Activated CD4-positive, alpha-beta memory T cell treated with anti-CD3 and anti-CD28 coated beads for 36 hours (primary cell): ENCODE measurements around the gene MLXIP. TPM values are rescaled to one million over a fixed set of nuclear protein-coding genes. Genes with fewer than 3 reads are reported as not detected.

Source experiments
- CTCF ChIA-PET: fragments of 350-600 bp; sonication (Branson Sonifier 250); formaldehyde crosslinking; loops from one replicate; lab custom pipeline; 2021; ENCODE audit warnings: antibody characterized with exemption, inconsistent platforms; lab: Charles Lee
- POLR2A ChIA-PET: fragments of 350-600 bp; sonication (Branson Sonifier 250); formaldehyde crosslinking; loops from one replicate; lab custom pipeline; 2021; ENCODE audit warnings: antibody characterized with exemption; lab: Charles Lee
- DNase-seq: peaks from one replicate; pipeline ENCODE4 v3.0.0-alpha.2; 2020
- H3K27ac Mint-ChIP-seq: one replicate; pipeline ENCODE4 v1.8.0; 2021; ENCODE audit warnings: mixed read lengths
- H3K27me3 Mint-ChIP-seq: one replicate; pipeline ENCODE4 v1.8.0; 2021; ENCODE audit warnings: mixed read lengths
- H3K36me3 Mint-ChIP-seq: one replicate; pipeline ENCODE4 v1.8.0; 2021; ENCODE audit warnings: mixed read lengths
- H3K4me1 Mint-ChIP-seq: one replicate; pipeline ENCODE4 v1.8.0; 2021; ENCODE audit warnings: low read depth, mixed read lengths
- H3K4me3 Mint-ChIP-seq: one replicate; pipeline ENCODE4 v1.8.0; 2021; ENCODE audit warnings: mild to moderate bottlenecking, mixed read lengths
- H3K9me3 Mint-ChIP-seq: one replicate; pipeline ENCODE4 v1.8.0; 2021; ENCODE audit warnings: mixed read lengths
- intact Hi-C: fragments of 100-400 bp; cut with micrococcal nuclease; formaldehyde crosslinking; loops from one replicate; pipeline ENCODE4 v1.15.1; 2023
- total RNA-seq, 2 experiments: library from RNA; stranded (reverse); gene quantifications; one replicate each; pipeline ENCODE4 v1.2.3, GENCODE V29; 2021

MLXIP gene
- total RNA-seq, 2 experiments from 2014 or later, result 17.5 to 19.6 TPM

GRCh38 chr12:122133192-122133950 lies 54.8 kb downstream of the MLXIP start:
- Mint-ChIP-seq H3K4me1 (no peaks in the 10 kb centered on the region), H3K9me3 (no peaks in the 10 kb centered on the region), H3K4me3 (no peak overlapping the region), H3K27me3 (no peaks in the 10 kb centered on the region), H3K27ac (no peak overlapping the region), H3K36me3 (peaks cover 11% of the 10 kb centered on the region)
- DNase-seq, result no peak
- ChIA-PET CTCF (interaction anchor here (1.6 to 6.0 kb wide), 4 partner anchors 10 to 78 kb away, joined by 5 to 71 read pairs (median 17); no protein-coding TSS in a partner anchor), POLR2A (no interaction called here)
- intact Hi-C loops, result loop anchor here (5.0 kb wide), 1 partner anchor 224 kb away; no protein-coding TSS in a partner anchor

GRCh38 chr12:122135437-122136031 lies 57.0 kb downstream of the MLXIP start:
- DNase-seq, result no peak
- ChIA-PET POLR2A (no interaction called here), CTCF (no interaction called here)
- H3K36me3 Mint-ChIP-seq, result peaks cover 12% of the 10 kb centered on the region
- no peaks in the 10 kb centered on the region for H3K4me1 Mint-ChIP-seq
- no peak overlapping the region for H3K27ac Mint-ChIP-seq
- intact Hi-C loops, result no loop called here
- H3K4me3 Mint-ChIP-seq, result no peak overlapping the region
- no peaks in the 10 kb centered on the region for H3K9me3 Mint-ChIP-seq
- H3K27me3 Mint-ChIP-seq, result no peaks in the 10 kb centered on the region

- ChIA-PET CTCF (no interaction called here), POLR2A (no interaction called here)
- intact Hi-C loops, result no loop called here
Observed at GRCh38 chr12:122137229-122137628, 58.7 kb downstream of the MLXIP start.

GRCh38 chr12:122137681-122138080 lies 59.1 kb downstream of the MLXIP start:
- CTCF ChIA-PET, result interaction anchor here (1.2 to 1.3 kb wide), 2 partner anchors 28 to 53 kb away, joined by 4 to 5 read pairs; no protein-coding TSS in a partner anchor

More at GRCh38 chr12:122137229-122137628, 58.7 kb downstream of the MLXIP start:
- Mint-ChIP-seq H3K36me3 (peaks cover 12% of the 10 kb centered on the region), H3K4me1 (no peaks in the 10 kb centered on the region), H3K27me3 (no peaks in the 10 kb centered on the region), H3K4me3 (no peak overlapping the region), H3K9me3 (no peaks in the 10 kb centered on the region), H3K27ac (no peak overlapping the region)
- DNase-seq, result no peak

GRCh38 chr12:122138181-122138580 lies 59.6 kb downstream of the MLXIP start:
- Mint-ChIP-seq H3K4me1 (no peaks in the 10 kb centered on the region), H3K4me3 (no peak overlapping the region)

More at GRCh38 chr12:122137681-122138080, 59.1 kb downstream of the MLXIP start:
- Mint-ChIP-seq H3K27me3 (no peaks in the 10 kb centered on the region), H3K4me3 (no peak overlapping the region), H3K4me1 (no peaks in the 10 kb centered on the region), H3K9me3 (no peaks in the 10 kb centered on the region), H3K27ac (no peak overlapping the region), H3K36me3 (peaks cover 12% of the 10 kb centered on the region)
- intact Hi-C loops, result no loop called here
- DNase-seq, result no peak
- POLR2A ChIA-PET, result no interaction called here

GRCh38 chr12:122138616-122139015 lies 60.1 kb downstream of the MLXIP start:
- no peak for DNase-seq
- intact Hi-C loops, result no loop called here
- H3K9me3 Mint-ChIP-seq, result no peaks in the 10 kb centered on the region
- H3K36me3 Mint-ChIP-seq, result peaks cover 12% of the 10 kb centered on the region
- no peak overlapping the region for H3K27ac Mint-ChIP-seq
- ChIA-PET CTCF (interaction anchor here (1.2 to 1.3 kb wide), 2 partner anchors 27 to 52 kb away, joined by 4 to 5 read pairs; no protein-coding TSS in a partner anchor), POLR2A (interaction anchor here (0.5 kb wide), 1 partner anchor 154 kb away, joined by 3 read pairs; no protein-coding TSS in a partner anchor)
- H3K4me1 Mint-ChIP-seq, result no peaks in the 10 kb centered on the region
- no peaks in the 10 kb centered on the region for H3K27me3 Mint-ChIP-seq
- H3K4me3 Mint-ChIP-seq, result no peak overlapping the region

More at GRCh38 chr12:122138181-122138580, 59.6 kb downstream of the MLXIP start:
- Mint-ChIP-seq H3K9me3 (no peaks in the 10 kb centered on the region), H3K36me3 (peaks cover 12% of the 10 kb centered on the region), H3K27me3 (no peaks in the 10 kb centered on the region), H3K27ac (no peak overlapping the region)
- POLR2A ChIA-PET, result interaction anchor here (0.5 kb wide), 1 partner anchor 154 kb away, joined by 3 read pairs; no protein-coding TSS in a partner anchor
- CTCF ChIA-PET, result interaction anchor here (1.2 to 1.3 kb wide), 2 partner anchors 28 to 53 kb away, joined by 4 to 5 read pairs; no protein-coding TSS in a partner anchor
- DNase-seq, result no peak
- intact Hi-C loops, result no loop called here

- no peaks in the 10 kb centered on the region for H3K4me1 Mint-ChIP-seq
- ChIA-PET POLR2A (no interaction called here), CTCF (no interaction called here)
- no peak overlapping the region for H3K27ac Mint-ChIP-seq
- H3K27me3 Mint-ChIP-seq, result no peaks in the 10 kb centered on the region
- DNase-seq, result no peak
- peaks cover 11% of the 10 kb centered on the region for H3K36me3 Mint-ChIP-seq
- intact Hi-C loops, result no loop called here
- no peaks in the 10 kb centered on the region for H3K9me3 Mint-ChIP-seq
- no peak overlapping the region for H3K4me3 Mint-ChIP-seq
Observed at GRCh38 chr12:122139266-122139665, 60.7 kb downstream of the MLXIP start.

GRCh38 chr12:122139941-122140340 lies 61.4 kb downstream of the MLXIP start:
- no peaks in the 10 kb centered on the region for H3K27me3 Mint-ChIP-seq
- no peak for DNase-seq
- POLR2A ChIA-PET, result no interaction called here
- H3K36me3 Mint-ChIP-seq, result peaks cover 10% of the 10 kb centered on the region
- no peak overlapping the region for H3K27ac Mint-ChIP-seq
- no peak overlapping the region for H3K4me3 Mint-ChIP-seq
- no peaks in the 10 kb centered on the region for H3K4me1 Mint-ChIP-seq
- CTCF ChIA-PET, result no interaction called here
- intact Hi-C loops, result no loop called here
- H3K9me3 Mint-ChIP-seq, result no peaks in the 10 kb centered on the region

GRCh38 chr12:122140467-122141257 lies 62.1 kb downstream of the MLXIP start:
- Mint-ChIP-seq H3K4me3 (no peak overlapping the region), H3K27me3 (no peaks in the 10 kb centered on the region), H3K36me3 (peaks cover 7% of the 10 kb centered on the region), H3K27ac (no peak overlapping the region), H3K9me3 (no peaks in the 10 kb centered on the region), H3K4me1 (no peaks in the 10 kb centered on the region)
- no peak for DNase-seq
- ChIA-PET POLR2A (interaction anchor here (0.6 kb wide), 1 partner anchor 76 kb away, joined by 3 read pairs; no protein-coding TSS in a partner anchor), CTCF (interaction anchor here (1.0 kb wide), 1 partner anchor 17 kb away, joined by 4 read pairs; no protein-coding TSS in a partner anchor)
- intact Hi-C loops, result no loop called here

- no peaks in the 10 kb centered on the region for H3K27me3 Mint-ChIP-seq
- no peak overlapping the region for H3K4me3 Mint-ChIP-seq
- ChIA-PET CTCF (interaction anchor here (1.0 kb wide), 1 partner anchor 19 kb away, joined by 4 read pairs; no protein-coding TSS in a partner anchor), POLR2A (no interaction called here)
- no peak overlapping the region for H3K27ac Mint-ChIP-seq
- H3K36me3 Mint-ChIP-seq, result peaks cover 7% of the 10 kb centered on the region
- intact Hi-C loops, result no loop called here
- DNase-seq, result no peak
- no peaks in the 10 kb centered on the region for H3K4me1 Mint-ChIP-seq
- no peaks in the 10 kb centered on the region for H3K9me3 Mint-ChIP-seq
Observed at GRCh38 chr12:122141911-122142725, 63.6 kb downstream of the MLXIP start.

GRCh38 chr12:122142857-122143256 lies 64.3 kb downstream of the MLXIP start:
- ChIA-PET POLR2A (interaction anchor here (0.6 kb wide), 1 partner anchor 150 kb away, joined by 3 read pairs; no protein-coding TSS in a partner anchor), CTCF (no interaction called here)
- no peaks in the 10 kb centered on the region for H3K9me3 Mint-ChIP-seq
- H3K4me3 Mint-ChIP-seq, result no peak overlapping the region
- DNase-seq, result no peak
- H3K4me1 Mint-ChIP-seq, result no peaks in the 10 kb centered on the region
- peaks cover 7% of the 10 kb centered on the region for H3K36me3 Mint-ChIP-seq
- no peak overlapping the region for H3K27ac Mint-ChIP-seq
- intact Hi-C loops, result no loop called here
- H3K27me3 Mint-ChIP-seq, result no peaks in the 10 kb centered on the region
